ENCODE results near the gene JAK1. TPM values are rescaled to one million over a fixed set of nuclear protein-coding genes. Genes with fewer than 3 reads are reported as not detected.

The JAK1 gene
- polyA plus RNA-seq, 1 donor from 2014 or later, result 26.8 TPM

GRCh38 chr1:64848803-64849202 is 117.5 kb downstream of the JAK1 start:
- Histone ChIP-seq H3K36me3 (ENCODE audit: insufficient read depth, low read length) (no peaks in the 10 kb centered on the region), H3K27ac (ENCODE audit: low read length) (no peak overlapping the region), H3K9me2 (ENCODE audit: insufficient read depth, low read length) (no peaks in the 10 kb centered on the region)

GRCh38 chr1:64848136-64848535 is 118.2 kb downstream of the JAK1 start:
- H4K20me1 ChIP-seq (ENCODE audit: insufficient read depth), result no peaks in the 10 kb centered on the region
- no peaks in the 10 kb centered on the region for H3K9me3 ChIP-seq (ENCODE audit: low read length)
- no peak overlapping the region for H3K9ac ChIP-seq (ENCODE audit: low read length)
- H2AFZ ChIP-seq (ENCODE audit: low read depth, low read length), result no peak overlapping the region
- H3F3A ChIP-seq (ENCODE audit: insufficient read depth, low read length, poor library complexity, severe bottlenecking), result no peaks in the 10 kb centered on the region
- H3K36me3 ChIP-seq (ENCODE audit: insufficient read depth, low read length), result no peaks in the 10 kb centered on the region
- no peak overlapping the region for H3K27ac ChIP-seq (ENCODE audit: low read length)
- no peaks in the 10 kb centered on the region for H3K79me2 ChIP-seq (replicated peaks; ENCODE audit: insufficient read depth, low read length)
- no peak overlapping the region for H3K4me3 ChIP-seq (ENCODE audit: low read length)
- no peaks in the 10 kb centered on the region for H3K27me3 ChIP-seq (ENCODE audit: insufficient read depth, low read depth, low read length)
- no peak overlapping the region for H3K4me2 ChIP-seq (ENCODE audit: low read length)
- H3K9me2 ChIP-seq (ENCODE audit: insufficient read depth, low read length), result no peaks in the 10 kb centered on the region
- TF ChIP-seq SMC3 (conservative IDR thresholded peaks at IDR 0.05; ENCODE audit: poor library complexity), result no peak
- TF ChIP-seq, protein P1, sequence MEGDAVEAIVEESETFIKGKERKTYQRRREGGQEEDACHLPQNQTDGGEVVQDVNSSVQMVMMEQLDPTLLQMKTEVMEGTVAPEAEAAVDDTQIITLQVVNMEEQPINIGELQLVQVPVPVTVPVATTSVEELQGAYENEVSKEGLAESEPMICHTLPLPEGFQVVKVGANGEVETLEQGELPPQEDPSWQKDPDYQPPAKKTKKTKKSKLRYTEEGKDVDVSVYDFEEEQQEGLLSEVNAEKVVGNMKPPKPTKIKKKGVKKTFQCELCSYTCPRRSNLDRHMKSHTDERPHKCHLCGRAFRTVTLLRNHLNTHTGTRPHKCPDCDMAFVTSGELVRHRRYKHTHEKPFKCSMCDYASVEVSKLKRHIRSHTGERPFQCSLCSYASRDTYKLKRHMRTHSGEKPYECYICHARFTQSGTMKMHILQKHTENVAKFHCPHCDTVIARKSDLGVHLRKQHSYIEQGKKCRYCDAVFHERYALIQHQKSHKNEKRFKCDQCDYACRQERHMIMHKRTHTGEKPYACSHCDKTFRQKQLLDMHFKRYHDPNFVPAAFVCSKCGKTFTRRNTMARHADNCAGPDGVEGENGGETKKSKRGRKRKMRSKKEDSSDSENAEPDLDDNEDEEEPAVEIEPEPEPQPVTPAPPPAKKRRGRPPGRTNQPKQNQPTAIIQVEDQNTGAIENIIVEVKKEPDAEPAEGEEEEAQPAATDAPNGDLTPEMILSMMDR (IDR thresholded peaks at IDR 0.05; ENCODE audit: poor library complexity, severe bottlenecking), result no peak
- no peak for TF ChIP-seq EP300 (conservative IDR thresholded peaks at IDR 0.05; ENCODE audit: poor library complexity, severe bottlenecking)
- TF ChIP-seq EZH2 (IDR thresholded peaks at IDR 0.05; ENCODE audit: borderline replicate concordance, insufficient read depth, low read length, poor library complexity, severe bottlenecking), result no peak
- TF ChIP-seq MXI1 (conservative IDR thresholded peaks at IDR 0.05; ENCODE audit: poor library complexity, severe bottlenecking), result no peak
- TF ChIP-seq POLR2AphosphoS5 (IDR thresholded peaks at IDR 0.05), result no peak
- TF ChIP-seq REST (IDR thresholded peaks at IDR 0.05; ENCODE audit: borderline replicate concordance), result no peak
- TF ChIP-seq TAF1 (IDR thresholded peaks at IDR 0.05; ENCODE audit: low read depth), result no peak

More at GRCh38 chr1:64848803-64849202, 117.5 kb downstream of the JAK1 start:
- no peak overlapping the region for H2AFZ ChIP-seq (ENCODE audit: low read depth, low read length)
- H4K20me1 ChIP-seq (ENCODE audit: insufficient read depth), result no peaks in the 10 kb centered on the region
- H3K79me2 ChIP-seq (replicated peaks; ENCODE audit: insufficient read depth, low read length), result no peaks in the 10 kb centered on the region
- H3F3A ChIP-seq (ENCODE audit: insufficient read depth, low read length, poor library complexity, severe bottlenecking), result no peaks in the 10 kb centered on the region
- H3K9ac ChIP-seq (ENCODE audit: low read length), result no peak overlapping the region
- no peaks in the 10 kb centered on the region for H3K27me3 ChIP-seq (ENCODE audit: insufficient read depth, low read depth, low read length)
- no peak overlapping the region for H3K4me2 ChIP-seq (ENCODE audit: low read length)
- H3K9me3 ChIP-seq (ENCODE audit: low read length), result no peaks in the 10 kb centered on the region
- TF ChIP-seq RAD21 (conservative IDR thresholded peaks at IDR 0.05) (no peak), REST (IDR thresholded peaks at IDR 0.05; ENCODE audit: borderline replicate concordance) (no peak), POLR2AphosphoS5 (IDR thresholded peaks at IDR 0.05) (no peak), EZH2 (IDR thresholded peaks at IDR 0.05; ENCODE audit: borderline replicate concordance, insufficient read depth, low read length, poor library complexity, severe bottlenecking) (no peak), SMC3 (conservative IDR thresholded peaks at IDR 0.05; ENCODE audit: poor library complexity) (no peak), MXI1 (conservative IDR thresholded peaks at IDR 0.05; ENCODE audit: poor library complexity, severe bottlenecking) (no peak), EP300 (conservative IDR thresholded peaks at IDR 0.05; ENCODE audit: poor library complexity, severe bottlenecking) (no peak), TAF1 (IDR thresholded peaks at IDR 0.05; ENCODE audit: low read depth) (no peak)
- TF ChIP-seq, protein P1 (IDR thresholded peaks at IDR 0.05; ENCODE audit: poor library complexity, severe bottlenecking), result no peak
- H3K4me3 ChIP-seq (ENCODE audit: low read length), result no peak overlapping the region
